OCI-LY3 (cell line): ENCODE measurements around the gene MAST2.
"Not testable (repeated sequence)": the region's sequence is repeated elsewhere in the genome, so short reads cannot be mapped to it uniquely, and the experiment has no call there.

Experiments
- H2AFZ ChIP-seq: fragments of 200-600, 300-600 bp; shearing (Covaris generic); 2 replicates; pipeline ENCODE4 v1.6.0; 2014; ENCODE audit warnings: antibody characterized with exemption, low read depth, low read length
- H3K27ac ChIP-seq: fragments of 200-600, 300-600 bp; sonication (generic); 2 replicates; pipeline ENCODE4 v1.5.1; 2014; ENCODE audit warnings: mild to moderate bottlenecking, low read length, moderate library complexity, mixed read lengths
- H3K27me3 ChIP-seq: fragments of 200-600, 300-600 bp; sonication (generic); 2 replicates; pipeline ENCODE4 v1.6.1; 2014; ENCODE audit warnings: low read depth, low read length, mixed read lengths
- H3K36me3 ChIP-seq: fragments of 200-600, 300-600 bp; sonication (generic); replicated peaks from 2 replicates; pipeline ENCODE3; 2014; ENCODE audit warnings: low read depth, low read length, mixed read lengths
- H3K4me1 ChIP-seq: fragments of 300-600, 200-600 bp; sonication (generic); 2 replicates; pipeline ENCODE4 v1.6.1; 2014; ENCODE audit warnings: low read length, mixed read lengths
- H3K4me2 ChIP-seq: fragments of 200-600, 300-600 bp; sonication (generic); 2 replicates; pipeline ENCODE4 v1.6.1; 2014; ENCODE audit warnings: low read length, mixed read lengths
- H3K4me3 ChIP-seq: fragments of 300-600, 200-600 bp; sonication (generic); 2 replicates; pipeline ENCODE4 v1.5.1; 2014; ENCODE audit warnings: antibody characterized with exemption, mild to moderate bottlenecking, low read length, moderate library complexity
- H3K79me2 ChIP-seq: fragments of 300-600, 200-600 bp; shearing (Covaris generic); 2 replicates; pipeline ENCODE4 v1.6.1; 2014; ENCODE audit warnings: mild to moderate bottlenecking, low read length, mixed read lengths
- H3K9ac ChIP-seq: fragments of 300-600, 200-600 bp; shearing (Covaris generic); 2 replicates; pipeline ENCODE4 v1.6.0; 2014; ENCODE audit warnings: mild to moderate bottlenecking, low read length, moderate library complexity
- H3K9me3 ChIP-seq: fragments of 200-600, 300-600 bp; shearing (Covaris generic); 2 replicates; pipeline ENCODE4 v1.6.1; 2014; ENCODE audit warnings: low read length, mixed read lengths; ENCODE audit not compliant: insufficient read depth
- H4K20me1 ChIP-seq: fragments of 200-600, 300-600 bp; sonication (generic); 2 replicates; pipeline ENCODE4 v1.6.1; 2016; ENCODE audit warnings: low read length, mixed read lengths; ENCODE audit not compliant: insufficient read depth
- CTCF ChIP-seq: fragments of 200-600, 300-600 bp; sonication (generic); IDR thresholded peaks from 2 replicates; pipeline ENCODE4 v1.5.1; 2014; ENCODE audit warnings: antibody characterized with exemption, low read length, low read depth
- EZH2phosphoT487 ChIP-seq: fragments of 200-600 bp; shearing (Covaris generic); IDR thresholded peaks from 2 replicates; pipeline ENCODE4 v1.6.1; 2018; ENCODE audit warnings: antibody characterized with exemption, mixed run types, low read depth

MAST2 gene

GRCh38 chr1:45928486-45929205 lies 125.2 kb downstream of the MAST2 start:
- TF ChIP-seq CTCF: no peak
- TF ChIP-seq EZH2phosphoT487: no peak
- Histone ChIP-seq H3K79me2 (0 out of 2 replicates have a peak, but pooled peaks cover 5% of the 10 kb centered on the region), H3K9ac (no peak overlapping the region), H3K27ac (no peak overlapping the region), H3K9me3 (no peaks in the 10 kb centered on the region), H3K4me3 (no peak overlapping the region), H3K4me1 (peaks cover 38% of the 10 kb centered on the region), H4K20me1 (no peaks in the 10 kb centered on the region), H2AFZ (no peak overlapping the region), H3K27me3 (no peaks in the 10 kb centered on the region), H3K36me3 (no peaks in the 10 kb centered on the region), H3K4me2 (no peak overlapping the region)

- peak overlapping the region; percentile 17; the same call in 1 of the 2 replicates for H3K4me2 ChIP-seq
- 0 out of 2 replicates have a peak, but pooled peaks cover 5% of the 10 kb centered on the region for H3K79me2 ChIP-seq
- no peaks in the 10 kb centered on the region for H3K36me3 ChIP-seq
- no peaks in the 10 kb centered on the region for H3K9me3 ChIP-seq
- no peak overlapping the region for H3K9ac ChIP-seq
- H3K27ac ChIP-seq: no peak overlapping the region
- H2AFZ ChIP-seq: no peak overlapping the region
- H3K4me3 ChIP-seq: no peak overlapping the region
- peaks cover 32% of the 10 kb centered on the region for H3K4me1 ChIP-seq
- TF ChIP-seq EZH2phosphoT487 (no peak), CTCF (no peak)
- H3K27me3 ChIP-seq: no peaks in the 10 kb centered on the region
- no peaks in the 10 kb centered on the region for H4K20me1 ChIP-seq
These were observed 125.9 kb downstream of the MAST2 start for GRCh38 chr1:45929257-45929687.

DNA sequence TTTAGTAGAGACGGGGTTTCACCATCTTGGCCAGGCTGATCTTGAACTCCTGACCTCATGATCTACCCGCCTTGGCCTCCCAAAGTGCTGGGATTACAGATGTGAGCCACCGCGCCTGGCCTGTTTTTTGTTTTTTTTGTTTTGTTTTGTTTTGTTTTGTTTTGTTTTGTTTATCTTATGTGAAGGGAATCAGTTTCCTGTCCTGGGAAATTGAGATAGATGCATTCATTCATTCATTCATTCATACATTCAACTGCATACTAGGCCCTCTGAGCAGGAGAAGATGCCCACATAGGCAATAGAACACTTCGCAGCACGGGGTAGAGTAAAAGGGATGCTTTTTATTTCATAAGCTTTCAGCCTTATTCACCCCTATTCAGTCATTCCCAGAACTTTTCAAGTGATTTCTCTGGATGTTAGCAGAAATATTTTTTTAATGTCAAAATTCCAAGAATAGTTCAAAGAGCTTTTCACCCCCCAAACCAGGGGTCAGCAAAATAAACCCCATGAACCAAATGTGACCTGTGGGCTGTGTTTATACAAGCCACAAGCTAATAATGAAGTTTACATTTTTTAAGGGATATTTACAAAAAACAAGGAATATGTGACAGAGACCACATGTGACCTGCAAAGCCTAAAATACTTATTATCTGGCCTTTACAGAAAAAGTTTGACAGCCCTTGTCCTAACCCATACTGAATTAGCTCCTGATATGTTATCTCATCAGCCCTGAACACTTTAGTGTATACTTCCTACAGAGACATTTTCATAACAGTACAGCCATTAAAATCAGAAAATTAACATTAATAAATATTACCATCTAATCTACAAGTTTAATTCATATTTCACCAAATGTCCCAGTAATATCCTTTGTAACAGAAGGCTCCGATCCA lies 127.1 kb downstream of the MAST2 start:
- Histone ChIP-seq H3K9ac (no peak overlapping the region), H3K79me2 (no peaks in the 10 kb centered on the region), H3K27ac (no peak overlapping the region), H3K36me3 (no peaks in the 10 kb centered on the region), H3K4me2 (no peak overlapping the region), H3K4me3 (no peak overlapping the region), H2AFZ (no peak overlapping the region), H3K27me3 (no peaks in the 10 kb centered on the region), H4K20me1 (no peaks in the 10 kb centered on the region), H3K4me1 (peaks cover 20% of the 10 kb centered on the region), H3K9me3 (no peaks in the 10 kb centered on the region)
- TF ChIP-seq EZH2phosphoT487 (no peak), CTCF (no peak)

- not testable (repeated sequence) for H3K4me3 ChIP-seq, H3K27me3 ChIP-seq, H3K9me3 ChIP-seq, H3K4me2 ChIP-seq, H2AFZ ChIP-seq, H3K36me3 ChIP-seq, H3K9ac ChIP-seq, H4K20me1 ChIP-seq, H3K4me1 ChIP-seq, H3K79me2 ChIP-seq, H3K27ac ChIP-seq
These were observed 128.8 kb downstream of the MAST2 start for GRCh38 chr1:45932205-45932604.
